HG03565 (cell line): ENCODE measurements around the gene POLR1A.
A peak's percentile ranks its signal among the peaks of the same experiment; 100 is the strongest.
"Not testable (repeated sequence)": the region's sequence is repeated elsewhere in the genome, so short reads cannot be mapped to it uniquely, and the experiment has no call there.

ENCODE experiments used
- ATAC-seq: cut with Tn5 transposase; IDR thresholded peaks from one replicate; pipeline ENCODE4 v1.9.1; 2021; ENCODE audit warnings: mild to moderate bottlenecking, moderate library complexity; ENCODE audit not compliant: unreplicated experiment

The POLR1A gene

DNA sequence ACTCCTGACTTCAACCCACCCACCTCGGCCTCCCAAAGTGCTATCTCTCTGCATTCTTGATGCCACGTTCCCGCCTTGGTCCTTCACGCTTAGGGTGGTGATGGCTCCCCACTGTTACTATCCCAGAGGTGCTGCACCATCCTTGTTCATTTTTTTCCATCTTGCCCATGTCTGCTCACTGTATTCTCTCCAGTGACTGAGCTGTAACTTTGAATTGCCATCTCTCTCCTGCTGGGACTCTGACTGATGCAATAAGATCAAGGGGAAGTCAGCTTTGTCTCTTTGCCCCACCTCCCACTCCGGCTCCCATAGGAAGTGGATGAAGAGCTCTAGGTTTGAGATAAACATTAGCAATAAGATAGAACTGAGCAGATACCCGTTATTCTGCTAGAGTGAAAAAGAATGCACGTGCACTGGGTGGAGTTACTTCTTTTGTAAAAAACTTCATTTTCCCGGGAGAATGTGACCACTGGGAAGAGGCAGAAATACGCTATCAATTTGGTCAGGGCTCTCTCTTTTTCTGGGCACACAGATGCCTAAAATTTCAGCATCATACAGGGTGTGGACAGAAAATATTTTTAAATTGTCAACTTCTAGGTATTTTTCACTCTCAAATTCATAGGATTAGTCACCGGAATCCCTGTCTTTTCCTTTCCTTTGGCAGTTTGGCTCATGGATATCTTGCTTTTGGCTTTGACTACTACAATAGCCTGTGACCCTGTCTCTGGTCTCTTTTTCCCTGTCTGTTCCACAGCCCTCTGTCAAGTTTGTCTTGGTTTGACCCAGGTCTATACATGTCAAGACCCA is 105.4 kb downstream of the POLR1A start:
- no peak for ATAC-seq

DNA sequence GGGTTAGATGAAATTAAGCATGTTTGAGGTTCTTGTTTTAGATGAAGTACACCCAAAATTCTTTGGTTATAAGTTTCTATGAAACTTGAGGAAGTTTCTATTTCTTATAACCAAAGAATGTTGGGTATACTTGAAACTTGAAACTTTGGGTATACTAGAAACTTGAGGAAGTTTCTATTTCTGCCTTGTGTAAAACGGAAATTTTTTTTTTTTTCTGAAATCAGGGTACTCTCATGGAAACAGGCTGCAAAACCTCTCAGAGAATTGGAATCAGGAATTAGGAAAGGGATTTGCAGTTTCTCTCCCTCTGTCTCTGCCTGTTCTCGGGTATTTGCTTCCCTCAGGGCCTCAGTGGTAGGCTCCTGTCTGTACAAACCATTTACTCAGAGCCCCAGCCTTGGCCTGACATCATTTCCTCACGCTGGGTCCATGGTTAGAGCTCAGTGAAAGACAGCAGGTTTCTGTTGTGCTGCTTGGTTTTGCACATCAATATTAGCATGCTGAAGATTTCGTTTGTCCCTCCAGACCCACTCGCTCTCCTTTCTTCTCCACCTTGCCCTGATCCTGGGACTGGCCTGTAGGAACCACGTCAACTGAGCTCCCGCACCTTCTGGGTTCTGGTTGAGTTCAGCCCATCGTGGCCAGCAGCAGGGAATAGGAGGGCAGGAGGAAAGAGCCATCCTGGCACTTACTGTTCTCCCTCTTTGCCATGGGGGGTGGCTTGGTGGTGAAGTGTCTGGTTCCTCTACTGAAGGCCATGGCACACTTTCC is 106.4 kb downstream of the POLR1A start:
- ATAC-seq = peak; percentile 71

- ATAC-seq = no peak
These were observed 107.4 kb downstream of the POLR1A start for GRCh38 chr2:85998071-85998991.

DNA sequence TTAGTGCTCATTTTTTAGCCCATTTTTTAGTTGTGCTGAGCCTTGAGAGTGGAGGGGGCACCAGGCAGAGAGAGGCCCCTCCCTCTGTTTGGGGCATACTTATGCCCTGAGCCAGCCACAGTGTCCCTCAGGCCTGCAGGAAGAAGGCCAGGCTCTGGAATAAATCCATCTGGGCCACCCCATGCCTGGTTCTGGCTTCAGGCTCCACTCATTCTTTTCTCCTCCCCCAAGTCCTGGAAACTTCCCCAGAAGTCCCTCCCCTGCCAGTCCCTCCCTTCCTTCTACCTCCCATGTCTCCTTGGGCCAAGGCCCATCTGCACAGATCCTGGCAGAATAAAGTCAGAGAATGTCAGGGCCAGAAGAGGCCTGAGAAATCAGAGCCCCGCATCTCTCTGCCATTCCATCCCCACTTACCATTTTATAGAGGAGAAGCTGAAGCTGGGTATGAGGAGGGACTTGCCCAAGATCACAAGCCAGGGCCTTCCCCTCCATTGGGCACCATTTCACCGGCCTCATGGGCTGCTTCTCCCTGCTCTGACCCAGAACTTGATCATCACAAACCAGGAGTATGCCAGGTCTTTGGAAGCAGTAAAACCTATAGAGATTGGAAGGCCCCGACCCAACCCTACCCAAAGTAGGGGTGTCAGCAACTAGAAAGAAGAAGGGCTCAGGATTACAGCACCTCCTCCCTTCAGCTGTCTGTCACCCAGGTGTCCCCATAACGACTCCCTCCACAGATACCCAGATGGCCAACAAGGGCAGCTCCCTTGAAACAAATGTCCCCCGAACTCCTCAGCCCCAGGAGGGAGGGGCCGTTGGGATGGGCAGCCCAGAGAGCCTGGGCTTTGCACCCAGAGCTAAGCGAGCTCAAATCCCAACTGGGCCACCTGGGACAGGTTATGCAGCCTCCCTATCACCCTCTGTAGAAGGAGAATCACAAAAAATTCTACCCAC is 108.4 kb downstream of the POLR1A start:
- ATAC-seq = no peak

- no peak for ATAC-seq
These were observed 109.1 kb downstream of the POLR1A start for GRCh38 chr2:85996591-85996990.

- no peak for ATAC-seq
These were observed 109.8 kb downstream of the POLR1A start for GRCh38 chr2:85995648-85996529.

DNA sequence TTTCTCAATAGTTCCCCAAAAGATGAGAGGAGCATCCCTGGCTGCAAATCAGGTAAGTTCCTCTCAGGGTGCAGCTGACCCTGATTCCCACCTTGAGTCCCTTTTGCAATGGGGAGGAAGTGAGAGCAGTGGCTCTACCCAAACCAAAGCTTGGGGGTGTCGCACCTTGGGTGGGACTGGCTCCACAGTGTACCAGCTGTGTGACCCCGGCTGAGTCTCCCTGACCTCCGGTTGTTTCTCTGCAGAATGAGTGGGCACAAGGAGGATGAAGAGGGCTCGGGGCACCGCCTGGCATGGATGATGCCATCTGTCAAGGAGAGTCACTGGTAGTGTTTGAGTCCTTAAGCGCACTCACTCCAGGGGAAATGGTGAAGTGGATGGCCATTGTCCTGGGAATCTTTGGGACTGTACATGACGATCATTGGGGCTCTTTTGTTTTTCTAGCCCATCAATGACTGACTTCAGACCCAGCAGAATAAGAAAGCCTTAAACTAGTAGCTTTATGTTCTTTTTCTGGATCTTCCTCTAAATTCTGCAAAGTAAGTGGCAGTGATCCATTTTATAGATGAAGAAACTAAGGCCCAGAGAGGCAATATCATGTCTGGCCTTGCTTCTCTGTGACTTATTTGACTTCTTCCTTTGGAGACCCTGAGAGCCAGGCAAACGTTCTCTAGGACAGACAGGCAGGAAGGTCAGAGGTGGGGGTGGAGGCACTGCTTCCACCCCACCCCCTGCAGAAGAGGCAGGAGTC is 110.6 kb downstream of the POLR1A start:
- no peak for ATAC-seq

DNA sequence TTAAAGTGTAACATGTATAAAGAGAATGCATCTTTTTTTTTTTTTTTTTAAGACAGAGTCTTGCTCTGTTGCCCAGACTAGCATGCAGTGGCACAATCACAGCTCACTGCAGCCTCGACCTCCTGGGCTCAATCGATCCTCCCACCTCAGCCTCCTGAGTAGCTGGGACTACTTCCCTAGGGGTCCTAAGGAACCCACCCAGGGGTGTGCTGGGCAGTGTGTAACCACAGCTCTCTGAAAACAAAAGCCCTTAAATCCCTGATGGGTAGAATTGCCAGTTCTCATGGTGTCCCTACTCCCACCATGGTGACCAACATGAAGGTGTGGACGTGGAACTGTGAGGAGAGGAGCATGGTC is 111.3 kb downstream of the POLR1A start:
- ATAC-seq = no peak

GRCh38 chr2:85992611-85993010 is 113.1 kb downstream of the POLR1A start:
- no peak for ATAC-seq

DNA sequence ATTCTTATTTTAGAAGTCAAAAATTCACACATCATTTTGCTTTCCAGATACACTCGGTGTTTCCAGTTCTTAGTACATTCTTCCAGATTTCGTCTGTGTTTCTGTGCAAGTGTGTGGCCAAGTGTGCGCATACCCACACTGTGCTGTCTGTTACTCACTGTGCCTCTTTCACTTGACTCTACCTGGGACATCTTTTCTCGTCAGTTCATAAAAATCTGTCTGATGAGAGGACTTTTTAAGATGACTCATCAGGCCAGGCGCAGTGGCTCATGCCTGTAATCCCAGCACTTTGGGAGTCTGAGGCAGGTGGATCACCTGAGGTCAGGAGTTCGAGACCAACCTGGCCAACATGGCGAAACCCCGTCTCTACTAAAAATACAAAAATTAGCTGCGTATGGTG is 113.6 kb downstream of the POLR1A start:
- ATAC-seq = not testable (repeated sequence)

DNA sequence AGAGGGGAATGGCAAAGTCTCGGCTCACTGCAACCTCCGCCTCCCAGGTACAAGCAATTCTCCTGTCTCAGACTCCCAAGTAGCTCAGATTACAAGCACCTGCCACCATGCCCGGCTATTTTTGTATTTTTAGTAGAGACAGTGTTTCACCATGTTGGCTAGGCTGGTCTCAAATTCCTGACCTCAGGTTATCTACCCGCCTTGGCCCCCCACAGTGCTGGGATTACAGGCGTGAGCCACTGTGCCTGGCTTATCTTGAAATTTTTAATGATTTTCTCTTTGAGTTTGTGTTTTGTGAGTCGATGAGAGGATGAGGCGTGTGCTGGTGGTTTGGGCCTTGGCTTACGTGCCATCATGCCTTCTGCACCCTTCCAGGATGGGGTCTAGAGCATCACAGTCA is 115.6 kb downstream of the POLR1A start:
- ATAC-seq = no peak

DNA sequence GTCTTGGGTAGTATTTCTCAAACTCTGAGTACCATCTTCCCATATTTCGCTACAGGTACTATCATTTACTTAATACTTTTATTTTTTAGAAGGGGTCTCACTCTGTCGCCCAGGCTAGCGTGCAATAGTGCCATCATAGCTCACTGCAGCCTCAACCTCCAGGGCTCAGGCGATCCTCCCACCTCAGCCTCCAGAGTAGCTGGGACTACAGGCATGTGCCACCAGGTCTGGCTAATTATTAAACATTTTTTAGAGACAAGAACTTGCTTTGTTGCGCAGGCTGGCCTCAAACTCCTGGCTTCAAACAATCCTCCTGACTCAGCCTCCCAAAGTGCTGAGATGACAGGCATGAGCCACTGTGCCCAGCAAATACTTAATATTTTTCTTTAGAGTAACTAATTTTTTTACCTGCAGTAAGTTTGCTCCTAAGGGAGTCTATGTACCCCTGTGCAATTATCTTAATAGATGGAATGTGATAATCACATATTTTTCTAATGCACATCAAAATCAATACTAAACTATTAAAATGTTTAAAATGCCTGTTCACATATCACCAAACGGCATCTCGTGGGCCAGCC is 116.3 kb downstream of the POLR1A start:
- ATAC-seq = no peak

DNA sequence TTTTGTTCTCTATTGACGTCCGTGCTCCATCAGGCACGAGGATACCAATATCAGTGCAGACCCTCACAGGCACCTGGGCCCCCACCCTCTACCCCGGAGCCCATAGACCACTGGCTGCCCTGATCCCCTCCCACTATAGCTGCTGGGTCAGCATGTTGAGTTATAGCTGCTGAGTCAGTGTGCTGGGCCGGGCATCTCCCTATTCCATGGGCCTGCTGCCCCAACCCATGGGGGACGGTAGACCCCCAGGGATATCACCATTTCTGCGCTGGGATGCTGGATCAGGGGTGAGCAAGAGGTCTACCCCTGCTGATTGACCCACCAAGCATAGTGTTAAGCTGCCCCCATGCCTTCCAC is 116.8 kb downstream of the POLR1A start:
- no peak for ATAC-seq

DNA sequence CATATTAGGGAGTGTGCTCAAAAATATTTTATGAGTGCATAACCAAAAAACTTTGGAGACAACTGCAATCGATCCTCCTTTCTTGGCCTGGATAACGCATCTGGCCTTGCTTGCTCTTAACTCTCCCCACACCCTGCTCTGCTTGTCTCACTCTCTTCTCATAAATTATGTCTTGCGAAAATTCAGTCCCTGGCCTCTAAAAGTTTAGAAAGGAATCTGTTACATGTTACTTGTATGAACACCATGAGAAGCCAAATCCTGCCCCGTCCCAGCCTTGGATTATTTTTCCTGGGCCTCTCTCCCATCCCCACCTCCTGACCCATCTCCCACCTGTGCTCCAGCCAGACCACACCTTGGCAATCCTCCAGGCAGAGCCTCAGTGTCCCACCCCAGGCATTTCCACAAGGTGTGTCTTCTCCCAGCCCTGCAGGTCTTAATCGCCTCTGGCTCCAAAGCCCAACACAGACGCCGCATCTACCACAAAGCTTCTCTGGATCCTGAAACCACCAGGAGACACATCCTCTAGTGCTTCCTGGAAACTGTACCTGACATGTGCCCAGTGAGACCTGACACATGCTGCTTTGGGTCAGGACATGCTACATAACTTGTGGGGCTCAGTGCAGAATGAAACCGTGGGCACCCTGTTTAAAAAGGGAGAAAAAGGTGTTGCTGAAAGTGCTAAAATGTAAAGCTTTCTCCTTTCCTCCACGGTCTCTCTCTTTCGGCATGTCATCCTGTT is 117.3 kb downstream of the POLR1A start:
- ATAC-seq = no peak

DNA sequence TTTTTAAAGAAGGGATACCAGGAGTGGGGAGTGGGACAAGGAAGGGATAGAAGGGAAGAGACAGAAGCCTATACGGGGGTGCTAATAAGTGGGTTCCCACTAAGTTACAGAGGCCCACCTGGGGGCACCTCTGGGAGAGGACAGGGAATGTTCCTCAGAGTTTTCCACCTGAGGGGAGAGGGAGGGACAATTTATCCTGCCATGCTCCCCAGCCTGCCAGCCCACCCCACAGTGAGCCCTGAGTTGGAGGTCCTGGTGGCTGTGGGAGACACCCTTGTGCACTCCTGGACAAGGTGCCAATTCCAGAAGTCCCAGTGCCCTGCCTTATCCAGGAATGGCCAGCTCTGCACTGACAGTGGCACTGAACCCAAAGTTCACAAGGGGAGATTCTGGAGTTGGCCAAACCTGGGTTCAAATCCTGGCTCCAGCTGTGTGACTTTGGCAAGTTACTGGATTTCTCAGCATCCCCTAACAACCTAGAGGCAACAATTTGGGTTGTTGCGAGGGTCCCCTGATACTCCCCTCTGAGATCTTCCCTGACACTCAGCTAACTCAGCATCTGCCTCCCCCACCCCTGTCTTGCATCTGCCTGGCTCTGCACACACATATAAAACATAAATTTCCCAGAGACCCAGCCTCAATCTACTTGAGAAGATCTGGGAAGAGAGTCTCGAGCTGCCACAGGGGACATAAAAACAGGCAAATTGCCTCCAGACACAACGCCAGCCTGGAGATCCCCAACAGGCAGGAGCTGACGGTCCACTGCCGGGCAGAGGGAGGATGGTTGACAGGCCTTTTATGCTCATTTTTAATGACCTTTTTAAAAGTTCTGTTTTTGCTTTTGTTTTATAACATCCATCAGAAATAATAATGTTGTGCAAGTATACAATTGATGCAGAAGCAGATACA is 118.2 kb downstream of the POLR1A start:
- no peak for ATAC-seq

GRCh38 chr2:85986121-85986520 is 119.6 kb downstream of the POLR1A start:
- no peak for ATAC-seq

GRCh38 chr2:85984788-85985187 is 120.9 kb downstream of the POLR1A start:
- no peak for ATAC-seq
